MCF 10A (cell line): Measurements from ENCODE around the gene ACER1. TPM values are rescaled to one million over a fixed set of nuclear protein-coding genes. Genes with fewer than 3 reads are reported as not detected.
A peak's percentile ranks its signal among the peaks of the same experiment; 100 is the strongest.

ENCODE experiments used
- BruUV-seq: library from RNA; stranded (reverse); fragments of 400-500 nt; replicated peaks from 2 replicates; lab custom pipeline; 2021; lab: Mats Ljungman, UMichigan
- CTCF ChIA-PET: fragments of 300-600 bp; sonication (Branson Sonifier 250); formaldehyde crosslinking; extraction: SDS; loops from one replicate; lab custom pipeline; 2021; ENCODE audit warnings: antibody characterized with exemption, inconsistent platforms; lab: Yijun Ruan, JAX
- POLR2A ChIA-PET: fragments of 300-600, 350-650 bp; sonication (Branson Sonifier 250); formaldehyde crosslinking; extraction: SDS; loops from one replicate; lab custom pipeline; 2020; ENCODE audit warnings: antibody characterized with exemption, inconsistent platforms; lab: Yijun Ruan, JAX
- DNase-seq: peaks from one replicate; pipeline ENCODE4 v3.0.0-alpha.2; 2018; ENCODE audit not compliant: unreplicated experiment
- H3K27ac Mint-ChIP-seq: one replicate; pipeline ENCODE4 v1.8.0; 2022; ENCODE audit warnings: mild to moderate bottlenecking, low read depth, mixed read lengths; ENCODE audit not compliant: unreplicated experiment
- H3K27me3 Mint-ChIP-seq: one replicate; pipeline ENCODE4 v1.8.0; 2022; ENCODE audit warnings: mixed read lengths; ENCODE audit not compliant: insufficient read depth, unreplicated experiment
- H3K36me3 Mint-ChIP-seq: one replicate; pipeline ENCODE4 v1.8.0; 2022; ENCODE audit warnings: mild to moderate bottlenecking, moderate library complexity, mixed read lengths; ENCODE audit not compliant: insufficient read depth, unreplicated experiment
- H3K4me1 Mint-ChIP-seq: one replicate; pipeline ENCODE4 v1.8.0; 2022; ENCODE audit warnings: mixed read lengths; ENCODE audit not compliant: insufficient read depth, unreplicated experiment
- H3K4me3 Mint-ChIP-seq: one replicate; pipeline ENCODE4 v1.8.0; 2022; ENCODE audit warnings: mild to moderate bottlenecking, moderate library complexity, mixed read lengths; ENCODE audit not compliant: unreplicated experiment
- H3K9me3 Mint-ChIP-seq: one replicate; pipeline ENCODE4 v1.8.0; 2022; ENCODE audit warnings: mixed read lengths; ENCODE audit not compliant: unreplicated experiment
- CTCF ChIP-seq: fragments of 200-600 bp; IDR thresholded peaks from one replicate; pipeline ENCODE4 v1.8.0; 2022; ENCODE audit warnings: antibody characterized with exemption, mild to moderate bottlenecking; ENCODE audit not compliant: unreplicated experiment
- intact Hi-C: fragments of 100-400 bp; cut with micrococcal nuclease; formaldehyde crosslinking; loops from 2 replicates; pipeline ENCODE4 v1.14.1; 2022
- total RNA-seq: library from RNA; stranded (reverse); gene quantifications from 2 replicates; pipeline ENCODE4 v1.2.3, GENCODE V29; 2022

Gene ACER1
- total RNA-seq, 1 experiment from 2014 or later, result not detected

- Mint-ChIP-seq H3K4me1 (peaks cover 36% of the 10 kb centered on the region), H3K27ac (peak overlapping the region; percentile 69), H3K9me3 (no peaks in the 10 kb centered on the region), H3K4me3 (no peak overlapping the region), H3K27me3 (no peaks in the 10 kb centered on the region), H3K36me3 (peaks cover 52% of the 10 kb centered on the region)
- CTCF ChIA-PET, result interaction anchor here (0.7 to 0.8 kb wide), 2 partner anchors 52 to 145 kb away, joined by 3 read pairs; no protein-coding TSS in a partner anchor
- no peak for TF ChIP-seq CTCF
- no peak for DNase-seq
- intact Hi-C loops, result loop anchor here (2.0 kb wide), 1 partner anchor 32 kb away; no protein-coding TSS in a partner anchor
- BruUV-seq, result no TSS peak
- POLR2A ChIA-PET, result interaction anchor here (1.2 kb wide), 1 partner anchor 11 kb away, joined by 3 read pairs; no protein-coding TSS in a partner anchor
Observed at GRCh38 chr19:6271251-6271650, 62.2 kb downstream of the ACER1 start.

DNA sequence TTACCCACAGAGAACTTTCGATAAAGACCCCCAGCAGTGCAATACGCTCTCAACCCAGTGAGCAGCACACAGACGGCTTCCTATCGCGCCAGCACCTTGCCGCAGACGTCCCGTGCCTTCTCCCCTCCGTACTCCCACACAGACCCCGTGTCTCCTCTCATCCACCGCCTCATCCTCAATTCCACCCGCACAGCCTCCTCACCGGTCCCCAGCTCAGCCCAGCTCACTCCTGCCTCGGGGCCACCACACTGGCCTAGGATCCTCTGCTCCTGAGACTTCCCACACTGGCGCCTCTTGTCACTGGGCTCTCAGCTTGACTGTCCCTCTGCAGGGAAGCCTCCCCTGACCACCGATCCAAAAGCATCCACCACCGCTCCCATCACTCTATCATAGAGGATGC lies 62.6 kb downstream of the ACER1 start:
- intact Hi-C loops, result loop anchor here (2.0 kb wide), 1 partner anchor 32 kb away; no protein-coding TSS in a partner anchor
- H3K9me3 Mint-ChIP-seq, result no peaks in the 10 kb centered on the region
- no peak for DNase-seq
- H3K27me3 Mint-ChIP-seq, result no peaks in the 10 kb centered on the region
- peak overlapping the region; percentile 12 for H3K27ac Mint-ChIP-seq
- H3K4me1 Mint-ChIP-seq, result peaks cover 36% of the 10 kb centered on the region
- H3K36me3 Mint-ChIP-seq, result peaks cover 55% of the 10 kb centered on the region
- TF ChIP-seq CTCF, result no peak
- no peak overlapping the region for H3K4me3 Mint-ChIP-seq
- no TSS peak for BruUV-seq
- POLR2A ChIA-PET, result interaction anchor here (1.2 kb wide), 1 partner anchor 10 kb away, joined by 3 read pairs; no protein-coding TSS in a partner anchor
- CTCF ChIA-PET, result interaction anchor here (0.8 kb wide), 1 partner anchor 52 kb away, joined by 3 read pairs; no protein-coding TSS in a partner anchor

- CTCF ChIA-PET, result no interaction called here
- no peak overlapping the region for H3K4me3 Mint-ChIP-seq
- H3K27me3 Mint-ChIP-seq, result no peaks in the 10 kb centered on the region
- intact Hi-C loops, result loop anchor here (2.0 kb wide), 1 partner anchor 31 kb away; no protein-coding TSS in a partner anchor
- no peak for DNase-seq
- BruUV-seq, result no TSS peak
- H3K9me3 Mint-ChIP-seq, result no peaks in the 10 kb centered on the region
- TF ChIP-seq CTCF, result no peak
- no peak overlapping the region for H3K27ac Mint-ChIP-seq
- POLR2A ChIA-PET, result no interaction called here
- H3K36me3 Mint-ChIP-seq, result peaks cover 61% of the 10 kb centered on the region
- peaks cover 36% of the 10 kb centered on the region for H3K4me1 Mint-ChIP-seq
Observed at GRCh38 chr19:6270076-6270745, 63.2 kb downstream of the ACER1 start.

DNA sequence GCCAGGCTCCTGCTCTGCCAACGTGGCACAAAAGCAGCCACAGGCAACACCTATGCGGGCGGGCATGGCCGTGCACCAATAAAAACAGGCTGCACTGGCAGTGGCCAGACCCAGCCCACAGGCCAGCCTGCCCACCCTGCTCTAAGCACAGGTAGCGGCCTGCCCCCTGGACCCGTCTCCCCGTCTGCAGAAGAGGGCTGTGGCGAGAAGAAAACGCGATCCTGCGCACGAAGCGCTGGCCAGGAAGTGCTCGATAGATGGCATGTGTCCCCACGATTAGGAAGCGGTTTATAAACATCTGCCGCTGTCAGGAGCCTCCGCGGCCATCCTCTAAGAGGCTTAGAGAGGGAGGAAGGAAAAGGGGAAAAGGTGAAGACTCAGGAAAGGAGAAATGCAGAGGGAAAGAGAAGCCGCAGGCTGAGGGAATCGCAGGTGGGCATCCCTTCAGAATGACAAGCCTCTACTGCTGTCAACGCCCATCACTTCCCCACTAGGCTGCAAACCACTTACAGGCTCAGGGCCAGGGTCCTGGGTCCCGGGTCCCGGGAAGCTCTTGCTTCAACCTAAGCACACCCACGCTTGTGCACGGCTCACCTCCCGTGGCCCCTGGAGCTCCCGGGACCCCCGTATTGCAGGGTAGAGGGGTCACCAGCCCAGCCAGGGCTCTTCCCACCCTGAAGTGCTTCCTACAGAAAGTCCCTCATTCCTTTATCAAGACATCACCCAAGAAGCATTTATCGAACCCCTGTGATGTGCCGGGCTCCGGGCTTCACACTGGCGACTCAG lies 64.1 kb downstream of the ACER1 start:
- Mint-ChIP-seq H3K4me3 (no peak overlapping the region), H3K27me3 (no peaks in the 10 kb centered on the region), H3K36me3 (peaks cover 70% of the 10 kb centered on the region), H3K27ac (peak overlapping the region; percentile 10), H3K4me1 (peaks cover 31% of the 10 kb centered on the region), H3K9me3 (no peaks in the 10 kb centered on the region)
- DNase-seq, result no peak
- ChIA-PET CTCF (no interaction called here), POLR2A (interaction anchor here (0.9 kb wide), 1 partner anchor 8 kb away, joined by 3 read pairs; no protein-coding TSS in a partner anchor)
- no peak for TF ChIP-seq CTCF
- intact Hi-C loops, result no loop called here
- no TSS peak for BruUV-seq
